GM19452 (cell line): Measurements from ENCODE around the gene FCHSD2.
A peak's percentile ranks its signal among the peaks of the same experiment; 100 is the strongest.
"Not testable (repeated sequence)": the region's sequence is repeated elsewhere in the genome, so short reads cannot be mapped to it uniquely, and the experiment has no call there.

Source experiments
- ATAC-seq: cut with Tn5 transposase; IDR thresholded peaks from one replicate; pipeline ENCODE4 v1.9.1; 2021; ENCODE audit not compliant: unreplicated experiment

FCHSD2 gene

DNA sequence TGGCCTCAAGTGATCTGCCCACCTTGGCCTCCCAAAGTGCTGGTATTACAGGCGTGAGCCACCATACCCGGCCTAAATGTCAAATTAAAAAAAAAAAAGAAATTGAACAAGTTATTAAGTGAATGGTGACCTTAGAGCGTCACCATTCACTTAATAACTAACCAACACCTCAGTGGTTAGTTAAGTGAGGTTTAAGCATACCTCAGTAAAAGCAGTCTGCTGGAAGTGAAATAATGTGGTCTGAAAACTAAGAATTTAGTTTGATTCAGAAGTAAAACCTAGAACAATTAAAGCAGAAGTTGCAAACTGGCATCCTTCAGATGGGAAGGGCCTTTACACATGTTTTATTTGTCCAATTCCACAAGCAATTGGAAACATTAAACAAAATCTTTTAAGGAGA is 71.5 kb downstream of the FCHSD2 start:
- peak; percentile 55 for ATAC-seq

DNA sequence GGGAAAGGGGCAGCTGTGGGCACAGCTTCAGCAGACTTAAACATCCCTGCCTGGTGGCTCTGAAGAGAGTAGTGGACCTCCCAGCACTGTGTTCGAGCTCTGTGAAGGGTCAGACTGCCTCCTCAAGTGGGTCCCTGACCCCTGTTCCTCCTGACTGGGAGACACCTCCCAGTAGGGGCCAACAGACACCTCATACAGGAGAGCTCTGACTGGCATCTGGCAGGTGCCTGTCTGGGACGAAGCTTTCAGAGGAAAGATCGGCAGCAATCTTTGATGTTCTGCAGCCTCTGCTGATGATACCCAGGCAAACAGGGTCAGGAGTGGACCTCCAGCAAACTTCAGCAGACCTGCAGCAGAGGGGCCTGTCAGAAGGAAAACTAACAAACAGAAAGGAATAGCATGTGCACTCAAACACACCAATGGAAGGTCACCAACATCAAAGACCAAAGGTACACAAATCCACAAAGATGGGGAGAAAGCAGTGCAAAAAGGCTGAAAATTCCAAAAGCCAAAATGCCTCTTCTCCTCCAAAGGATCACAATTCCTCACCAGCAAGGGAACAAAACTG is 80.2 kb downstream of the FCHSD2 start:
- not testable (repeated sequence) for ATAC-seq

DNA sequence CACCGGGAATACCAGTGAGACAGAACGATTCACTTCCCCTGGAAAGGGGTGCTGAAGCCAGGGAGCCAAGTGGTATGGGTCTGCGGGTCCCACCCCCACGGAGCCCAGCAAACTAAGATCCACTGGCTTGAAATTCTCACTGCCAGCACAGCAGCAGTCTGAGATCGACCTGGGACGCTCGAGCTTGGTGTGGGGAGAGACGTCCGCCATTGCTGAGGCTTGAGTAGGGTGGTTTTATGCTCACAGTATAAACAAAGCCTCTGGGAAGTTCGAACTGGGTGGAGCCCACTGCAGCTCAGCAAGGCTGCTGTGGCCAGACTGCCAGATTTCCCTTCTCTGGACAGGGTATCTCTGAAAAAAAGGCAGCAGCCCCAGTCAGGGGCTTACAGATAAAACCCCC is 80.7 kb downstream of the FCHSD2 start:
- ATAC-seq: not testable (repeated sequence)

DNA sequence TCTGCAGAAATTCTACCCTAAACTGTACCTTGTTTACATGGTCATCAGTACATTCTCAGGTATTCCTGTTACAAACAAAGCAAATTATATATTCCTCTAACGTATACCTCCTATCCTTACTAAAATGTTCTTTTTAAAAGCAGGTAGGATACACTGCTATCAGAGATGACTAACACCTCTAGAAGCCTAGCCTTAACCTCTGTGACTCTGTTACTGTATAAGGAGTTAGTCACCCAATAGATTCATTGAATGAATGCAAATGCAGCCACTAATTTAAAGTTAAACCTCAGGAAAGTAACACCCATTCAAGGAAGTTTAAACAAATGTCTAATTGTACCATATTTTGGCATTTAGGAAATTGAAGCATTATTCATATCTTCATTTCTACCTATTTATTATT is 82.2 kb downstream of the FCHSD2 start:
- ATAC-seq: no peak

DNA sequence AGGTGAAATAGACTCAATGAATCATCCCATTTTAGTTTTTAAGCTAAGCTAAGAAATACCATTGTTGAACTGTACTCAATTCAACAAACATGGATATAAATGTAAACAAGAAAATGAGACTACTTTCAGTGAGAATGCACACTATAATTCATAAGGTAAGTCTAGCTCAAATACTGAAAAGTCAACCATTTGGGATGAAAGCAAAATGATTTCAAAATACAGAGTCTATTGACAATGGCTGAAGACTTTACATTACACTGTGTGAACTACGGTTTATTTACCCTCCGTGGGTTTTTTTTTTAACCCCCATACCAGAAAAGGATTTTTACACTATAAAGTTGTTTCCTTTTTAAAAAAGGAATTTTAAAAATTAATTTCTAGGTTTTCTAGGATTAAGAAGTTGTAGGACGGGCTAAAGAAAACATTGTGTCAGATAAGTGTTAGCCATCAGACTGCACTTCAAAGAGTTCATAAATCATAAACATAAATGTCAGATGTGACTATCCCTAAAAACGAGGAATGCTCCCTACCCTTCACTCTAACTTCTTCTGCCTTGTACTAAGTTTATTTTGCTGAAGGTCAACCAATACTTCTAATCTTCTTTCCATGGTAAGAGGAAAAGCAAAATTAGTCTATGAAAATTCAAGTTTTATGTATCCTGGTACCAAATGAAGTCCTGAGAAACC is 83.0 kb downstream of the FCHSD2 start:
- no peak for ATAC-seq

DNA sequence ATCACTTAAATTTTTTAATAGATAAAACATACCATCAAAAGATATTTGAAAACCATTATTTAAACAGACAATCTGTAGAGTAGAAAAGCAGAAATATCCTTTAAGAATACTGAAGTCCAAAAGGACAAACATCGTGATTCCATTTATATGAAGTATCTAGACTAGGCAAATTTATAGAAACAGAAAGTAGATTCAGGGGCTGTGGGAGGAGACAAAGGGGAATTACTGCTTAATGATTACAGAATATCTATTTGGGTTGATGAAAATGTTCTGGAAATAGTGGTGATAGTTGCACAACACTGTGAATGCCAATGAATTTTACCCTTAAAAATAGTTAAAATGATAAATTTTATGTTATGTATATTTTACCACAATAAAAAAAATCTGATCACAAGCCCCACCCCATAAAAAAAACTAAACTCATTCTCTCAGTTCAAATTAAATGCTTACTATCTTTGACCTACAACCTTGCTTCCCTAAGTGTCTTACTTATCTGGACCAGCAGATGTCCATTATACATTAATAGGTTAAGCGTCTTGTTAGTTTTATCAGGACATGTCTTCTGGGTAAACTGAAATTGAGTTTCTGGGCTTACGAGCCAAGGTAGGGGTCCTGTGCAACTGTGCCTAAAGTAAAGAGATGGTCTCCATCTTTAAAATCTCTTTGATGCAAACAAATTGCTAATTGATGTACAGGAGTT is 86.3 kb downstream of the FCHSD2 start:
- no peak for ATAC-seq

DNA sequence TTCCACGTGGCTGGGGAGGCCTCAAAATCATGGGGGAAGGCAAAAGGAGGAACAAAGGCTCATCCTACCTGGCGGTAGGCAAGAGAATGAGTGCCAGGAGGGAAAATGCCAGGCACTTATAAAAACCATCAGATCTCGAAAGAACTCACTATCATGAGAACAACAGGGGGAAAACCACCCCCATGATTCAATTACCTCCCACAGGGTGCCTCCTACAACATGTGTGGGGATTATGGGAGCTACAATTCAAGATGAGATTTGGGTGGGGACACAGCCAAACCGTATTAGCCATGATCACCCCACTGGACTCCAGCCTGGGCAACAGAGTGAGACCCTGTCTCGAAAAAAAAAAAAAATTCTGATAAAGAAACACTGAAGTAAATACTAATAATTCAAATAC is 87.1 kb downstream of the FCHSD2 start:
- no peak for ATAC-seq

DNA sequence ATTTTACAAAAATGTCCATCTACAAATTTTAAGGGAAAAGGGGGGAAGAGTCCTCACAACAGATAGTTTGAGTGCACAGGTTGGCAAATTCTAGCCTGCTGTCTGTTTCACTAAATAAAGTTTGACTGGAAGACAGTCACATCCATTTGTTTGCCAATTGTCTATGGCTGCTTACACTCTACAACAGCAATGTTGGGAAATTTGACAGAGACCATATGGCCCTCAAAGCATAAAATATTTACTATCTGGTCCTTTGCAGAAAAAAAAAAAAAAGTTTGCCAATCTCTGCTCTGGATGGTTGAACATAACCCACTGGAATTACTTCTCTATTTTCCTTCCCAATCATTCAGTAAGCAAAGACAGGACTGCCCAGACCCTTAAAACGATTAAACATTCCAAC is 88.2 kb downstream of the FCHSD2 start:
- no peak for ATAC-seq

DNA sequence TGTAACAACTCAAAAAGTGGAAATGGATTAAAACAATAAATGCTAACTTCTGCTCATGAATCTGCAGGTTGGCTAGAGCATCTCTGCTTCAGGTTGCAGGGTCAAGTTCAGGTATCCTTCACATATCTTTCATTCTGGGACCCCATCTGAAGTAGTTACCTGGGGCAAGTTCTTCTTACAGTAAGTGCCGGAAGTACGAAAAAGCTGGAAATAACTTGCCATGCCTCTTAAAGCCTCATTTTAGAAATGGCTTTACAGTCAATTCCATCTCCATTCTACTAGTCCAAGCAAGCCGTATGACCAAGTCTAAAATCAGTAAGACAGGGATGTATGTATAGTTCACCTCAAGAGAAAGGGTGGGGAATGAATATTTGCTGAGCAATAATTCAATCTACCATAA is 93.7 kb downstream of the FCHSD2 start:
- peak; percentile 8 for ATAC-seq

DNA sequence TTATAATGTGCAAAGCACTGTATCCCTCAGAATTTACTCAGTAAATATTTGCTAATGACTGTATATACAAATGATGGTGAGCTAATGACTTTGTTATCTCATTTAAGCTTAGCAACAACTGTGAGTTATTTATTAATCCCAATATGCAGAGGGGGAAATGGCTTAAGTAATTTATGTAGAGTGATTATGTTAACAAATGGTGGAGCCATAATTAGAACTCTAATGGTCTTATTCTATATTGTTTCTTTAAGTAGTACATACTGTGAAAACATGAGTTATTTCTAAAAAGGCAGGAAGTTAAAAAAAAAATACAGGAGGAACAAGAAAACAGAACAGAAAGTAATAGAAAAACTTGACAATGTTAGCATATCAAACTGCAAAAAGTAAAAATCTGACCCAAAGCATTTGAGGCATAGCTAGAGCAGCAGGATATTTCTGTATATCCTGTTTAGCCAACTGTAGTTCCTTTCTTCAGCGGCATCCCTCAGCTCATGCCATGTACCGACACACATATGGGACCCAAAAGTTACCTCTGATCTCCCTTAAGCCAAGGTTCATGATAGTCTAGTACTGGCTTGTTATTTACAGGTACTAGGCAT is 94.2 kb downstream of the FCHSD2 start:
- peak; percentile 81 for ATAC-seq

DNA sequence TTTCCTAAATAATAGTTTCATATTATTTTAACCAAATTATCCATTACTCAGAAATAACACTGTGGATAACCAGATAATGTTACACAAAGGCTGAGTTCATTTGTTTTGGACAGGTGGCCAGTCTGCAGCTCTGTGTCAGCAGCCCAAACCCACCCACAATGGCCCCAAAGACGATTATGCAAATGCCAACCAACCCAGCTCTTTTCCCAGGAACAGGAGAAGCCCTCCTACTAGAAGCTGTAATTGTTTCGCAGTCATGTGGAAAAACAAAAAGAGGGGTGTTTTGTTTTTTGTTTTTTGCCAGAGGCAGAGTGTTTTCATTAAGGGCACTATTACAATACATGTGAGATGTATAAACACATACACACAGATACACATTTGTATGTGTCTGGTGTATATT is 102.1 kb downstream of the FCHSD2 start:
- ATAC-seq: no peak

DNA sequence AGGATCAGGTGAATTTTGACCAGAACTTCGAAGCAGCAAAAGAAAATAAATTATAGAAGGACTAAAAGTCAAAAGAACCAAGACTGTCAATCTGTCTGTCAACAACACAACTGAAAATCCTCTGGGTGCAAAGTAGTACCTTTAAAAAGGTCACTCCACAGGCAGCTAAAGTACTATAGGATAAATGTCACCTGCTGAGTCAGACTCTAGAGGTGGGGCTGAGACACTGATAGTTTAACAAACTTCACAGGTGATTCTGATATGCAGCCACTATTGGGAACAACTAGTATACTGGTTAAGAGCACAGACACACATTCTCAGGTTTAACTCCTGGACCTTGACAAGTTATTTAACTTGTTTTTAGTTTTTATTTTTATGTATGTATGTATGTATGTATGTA is 107.3 kb downstream of the FCHSD2 start:
- no peak for ATAC-seq

DNA sequence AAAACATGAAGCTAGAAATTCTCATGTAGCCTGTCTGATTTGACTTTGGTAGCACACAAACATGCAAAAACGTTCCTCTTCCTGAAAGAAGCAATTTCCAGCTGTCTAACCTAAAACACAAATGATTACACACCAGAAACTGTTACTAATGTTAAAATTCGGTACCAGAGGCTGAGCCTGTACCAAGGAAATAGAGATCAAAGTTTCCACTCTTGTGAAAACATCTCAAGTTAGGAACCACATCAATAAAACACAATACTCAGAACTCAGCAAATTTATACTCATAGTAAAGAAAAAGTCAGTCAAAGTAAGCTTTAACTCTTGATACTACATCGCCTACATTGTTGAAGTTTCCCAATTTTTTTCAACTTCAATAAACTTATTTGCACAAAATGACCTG is 107.8 kb downstream of the FCHSD2 start:
- ATAC-seq: no peak

DNA sequence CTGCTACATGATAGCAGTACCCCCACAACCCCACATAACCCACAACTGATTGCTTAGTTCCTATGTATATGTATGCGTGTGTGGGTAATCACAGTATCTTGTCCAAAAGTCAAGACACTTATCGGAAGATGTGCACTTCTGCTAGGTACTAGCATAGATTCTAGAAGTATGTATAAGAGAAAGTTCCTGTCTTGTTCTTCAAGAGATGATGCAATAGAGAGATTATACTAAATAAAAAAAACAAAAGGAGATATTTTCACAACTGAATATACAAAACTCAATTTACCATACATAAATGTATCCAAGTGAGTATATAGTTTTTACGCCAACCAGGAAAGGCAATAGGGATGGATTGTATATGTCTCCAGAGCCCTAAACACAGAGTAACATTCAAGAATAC is 112.0 kb downstream of the FCHSD2 start:
- no peak for ATAC-seq

DNA sequence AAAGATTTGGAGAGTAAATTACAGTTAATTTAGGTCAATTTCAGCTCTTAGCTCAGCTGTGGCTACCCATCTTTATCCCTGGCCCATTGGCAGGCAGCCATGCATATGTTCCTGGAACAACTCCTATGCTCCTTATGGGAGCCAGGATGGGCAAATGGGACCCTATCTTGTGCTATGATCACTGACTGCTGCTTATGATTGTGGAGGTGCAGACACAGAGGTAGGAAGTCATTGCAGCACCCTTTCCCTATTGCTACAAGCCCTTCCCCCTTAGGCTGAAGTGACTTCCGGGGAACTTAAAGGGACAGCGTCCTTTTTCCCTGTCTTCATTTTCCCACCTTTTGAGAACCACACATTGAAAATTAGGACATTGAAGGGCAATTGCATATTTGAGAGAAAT is 112.7 kb downstream of the FCHSD2 start:
- no peak for ATAC-seq

DNA sequence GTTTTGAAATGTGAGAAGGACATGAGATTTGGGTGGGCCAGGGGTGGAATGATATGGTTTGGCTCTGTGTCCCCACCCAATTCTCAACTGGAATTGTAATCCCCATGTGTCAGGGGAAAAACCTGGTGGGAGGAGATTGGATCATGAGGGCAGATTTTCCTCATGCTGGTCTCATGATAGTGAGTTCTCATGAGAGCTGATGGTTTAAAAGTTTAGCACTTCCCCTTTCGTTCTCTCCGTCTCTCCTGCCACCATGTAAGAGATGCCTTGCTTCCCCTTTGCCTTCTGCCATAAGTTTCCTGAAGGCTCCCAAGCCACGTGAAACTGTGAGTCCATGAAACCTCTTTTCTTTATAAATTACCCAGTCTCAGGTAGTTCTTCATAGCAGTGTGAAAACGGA is 113.5 kb downstream of the FCHSD2 start:
- ATAC-seq: no peak

DNA sequence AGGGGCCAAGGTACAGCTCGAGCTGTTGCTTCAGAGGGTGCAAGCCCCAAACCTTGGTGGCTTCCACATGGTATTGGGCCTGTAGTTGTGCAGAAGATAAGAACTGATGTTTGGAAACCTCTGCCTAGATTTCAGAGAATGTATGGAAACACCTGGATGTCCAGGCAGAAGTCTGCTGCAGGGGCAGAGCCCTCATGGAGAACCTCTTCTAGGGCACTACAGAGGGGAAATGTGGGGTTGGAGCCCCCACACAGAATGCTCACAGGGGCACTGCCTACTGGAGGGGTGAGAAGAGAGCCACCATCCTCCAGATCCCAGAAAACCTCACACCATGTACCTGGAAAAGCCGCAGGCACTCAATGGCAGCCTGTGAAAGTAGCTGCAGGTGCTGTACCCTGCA is 114.3 kb downstream of the FCHSD2 start:
- ATAC-seq: not testable (repeated sequence)

DNA sequence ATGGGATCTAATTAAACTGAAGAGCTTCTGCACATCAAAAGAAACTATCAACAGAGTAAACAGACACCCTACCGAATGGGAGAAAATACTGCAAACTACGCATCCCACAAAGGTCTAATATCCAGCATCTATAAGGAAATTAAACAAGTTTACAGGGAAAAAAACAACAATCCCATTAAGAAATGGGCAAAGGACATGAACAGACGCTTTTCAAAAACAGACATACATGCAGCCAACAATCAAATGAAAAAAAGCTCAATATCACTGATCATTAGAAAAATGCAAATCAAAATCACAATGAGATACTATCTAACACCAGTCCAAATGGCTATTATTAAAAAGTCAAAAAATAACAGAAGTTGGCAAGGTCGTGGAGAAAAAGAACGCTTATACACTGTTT is 117.5 kb downstream of the FCHSD2 start:
- no peak for ATAC-seq

DNA sequence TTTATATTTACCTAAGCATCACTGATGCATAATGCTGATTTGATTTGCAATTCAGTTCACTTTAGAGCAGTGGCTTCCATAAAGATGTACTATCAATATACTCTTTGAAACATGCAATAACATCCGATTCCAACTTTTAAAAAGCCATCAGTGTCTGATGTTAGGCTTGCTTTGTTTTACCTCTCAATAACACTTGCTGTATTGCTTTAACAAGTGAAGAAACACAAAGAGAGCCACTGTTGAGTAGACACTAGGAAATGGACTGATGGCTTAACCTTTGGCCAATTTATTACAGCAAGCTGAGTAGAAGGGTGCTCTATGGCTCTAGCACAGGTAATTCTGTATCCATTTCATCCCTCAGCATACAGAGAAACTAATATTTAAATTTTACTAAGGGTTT is 122.1 kb downstream of the FCHSD2 start:
- ATAC-seq: no peak

DNA sequence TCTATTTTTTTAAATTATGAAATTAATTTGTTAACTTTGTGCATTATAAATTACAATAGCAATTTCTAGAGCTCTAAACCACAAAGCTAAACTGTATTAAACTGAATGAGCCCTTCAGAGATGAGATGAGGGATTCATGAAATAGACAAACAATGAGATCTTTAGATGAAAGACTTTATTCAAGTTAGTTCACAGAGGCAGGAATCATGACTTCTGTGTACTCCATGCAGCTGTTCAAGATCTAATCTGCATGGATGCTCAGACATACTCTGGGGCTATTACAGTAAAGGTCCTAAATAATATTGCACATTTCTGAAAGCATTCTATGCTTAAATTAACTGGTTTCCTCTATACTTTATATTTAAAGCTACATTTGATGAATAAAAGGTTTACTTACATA is 122.7 kb downstream of the FCHSD2 start:
- no peak for ATAC-seq

DNA sequence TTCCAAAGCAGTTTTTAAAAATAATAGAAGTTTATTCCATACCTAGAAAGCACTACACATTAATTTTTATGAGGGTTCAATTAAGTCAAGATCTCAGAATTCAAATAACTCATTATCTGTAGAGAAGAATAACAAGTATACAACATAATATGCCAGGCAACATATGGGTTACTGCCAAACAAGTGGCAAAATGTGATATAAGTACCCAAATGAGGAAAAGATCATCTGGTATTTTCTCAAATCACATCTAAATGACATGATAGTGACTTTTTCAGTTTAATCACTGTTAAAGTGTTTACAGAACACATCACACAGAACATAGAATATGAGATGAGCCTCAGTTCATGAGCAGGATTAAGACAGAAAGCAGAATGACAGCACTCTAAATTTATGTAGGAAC is 123.3 kb downstream of the FCHSD2 start:
- ATAC-seq: no peak
